GM12891 (cell line): ENCODE measurements around the gene MAPK8IP1.

Source experiments
- DNase-seq: peaks from one replicate; pipeline ENCODE4 v3.0.0; 2011; ENCODE audit warnings: low spot score; ENCODE audit not compliant: insufficient read length
- FAIRE-seq: peaks from 2 replicates; lab custom pipeline; 2011; peaks lifted over from hg19 to GRCh38; lab: Jason Lieb, UNC
- PAX5 ChIP-seq: IDR thresholded peaks from 2 replicates; pipeline ENCODE4 v1.6.1; 2011; ENCODE audit warnings: low read length, moderate library complexity, mild to moderate bottlenecking; ENCODE audit not compliant: insufficient read depth, severe bottlenecking
- POLR2A ChIP-seq: IDR thresholded peaks from 2 replicates; pipeline ENCODE4 v1.6.1; 2011; ENCODE audit warnings: low read depth, low read length, control low read depth
- POLR2AphosphoS5 ChIP-seq: IDR thresholded peaks from 2 replicates; pipeline ENCODE4 v1.6.1; 2011; ENCODE audit warnings: low read depth, low read length, control low read depth
- POU2F2 ChIP-seq: IDR thresholded peaks from 2 replicates; pipeline ENCODE4 v1.6.1; 2011; ENCODE audit warnings: low read depth, mild to moderate bottlenecking, control low read depth, low read length, moderate library complexity
- SPI1 ChIP-seq: IDR thresholded peaks from 2 replicates; pipeline ENCODE4 v1.6.1; 2011; ENCODE audit warnings: low read depth, low read length, control low read depth
- TAF1 ChIP-seq: IDR thresholded peaks from 2 replicates; pipeline ENCODE4 v1.6.1; 2011; ENCODE audit warnings: low read depth, low read length, control low read depth

Gene MAPK8IP1

DNA sequence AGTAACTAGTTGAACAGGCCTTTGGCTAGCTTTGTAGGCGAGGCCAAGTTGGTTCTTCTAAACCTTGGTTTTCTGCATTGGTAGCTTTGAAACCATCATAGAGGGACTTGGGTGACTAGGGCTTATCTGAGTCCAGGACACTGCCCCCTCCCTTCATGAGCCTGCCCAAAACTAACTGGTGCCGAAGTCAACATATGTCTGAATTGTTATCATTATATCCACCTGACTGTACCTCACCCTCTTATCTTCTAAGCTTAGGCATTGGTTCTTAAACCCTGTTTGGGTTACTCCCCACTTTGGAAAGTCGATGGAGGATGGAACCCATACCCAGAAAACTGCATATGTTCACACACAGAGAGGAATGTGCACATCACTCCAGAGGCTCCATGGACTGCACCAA is 7.6 kb upstream of the MAPK8IP1 start:
- FAIRE-seq (no peak), DNase-seq (no peak)
- TF ChIP-seq SPI1 (no peak), POLR2AphosphoS5 (no peak), TAF1 (no peak), POU2F2 (no peak), POLR2A (no peak)

DNA sequence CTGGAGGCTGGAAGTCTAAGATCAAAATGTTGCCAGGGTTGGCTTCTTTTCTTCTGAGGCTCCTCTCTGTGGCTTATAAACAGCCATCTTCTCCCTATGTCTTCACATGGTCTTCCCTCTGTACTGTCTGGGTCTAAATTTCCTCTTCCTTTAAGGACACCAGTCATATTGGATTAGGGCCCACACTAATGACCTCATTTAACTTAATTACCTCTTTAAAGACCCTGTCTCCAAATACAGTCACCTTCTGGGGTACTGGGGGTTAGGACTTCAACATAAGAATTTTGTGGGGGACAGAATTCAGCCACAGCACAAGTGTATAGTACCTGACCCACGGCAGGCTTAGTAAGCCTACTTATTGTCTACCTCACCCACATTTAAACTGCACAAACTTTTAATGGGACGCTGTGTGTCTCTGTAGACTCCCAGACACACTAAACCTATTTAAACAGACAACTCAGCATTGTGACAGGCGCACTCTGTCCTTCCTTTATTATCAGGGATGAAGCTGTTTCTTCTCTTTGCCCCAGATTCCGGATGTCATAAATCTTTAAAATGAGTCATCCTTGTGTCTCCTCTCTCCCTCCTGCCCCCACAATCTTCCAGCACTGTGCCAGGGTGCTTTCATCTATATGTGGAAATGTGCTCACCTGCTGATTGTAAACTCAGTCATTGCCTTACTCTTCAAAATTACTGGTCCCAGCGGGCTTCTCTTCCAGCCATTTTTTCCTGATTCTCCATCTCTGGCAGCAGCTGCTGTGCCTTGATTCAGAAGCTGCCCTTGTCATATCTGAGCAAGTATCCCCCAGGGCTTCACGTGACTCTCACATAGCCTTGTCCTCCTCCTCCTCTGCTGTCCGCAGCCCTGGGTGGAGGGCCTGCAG is 5.4 kb upstream of the MAPK8IP1 start:
- no peak for FAIRE-seq
- DNase-seq: no peak
- TF ChIP-seq PAX5 (no peak), POU2F2 (no peak), POLR2A (no peak), POLR2AphosphoS5 (no peak)

DNA sequence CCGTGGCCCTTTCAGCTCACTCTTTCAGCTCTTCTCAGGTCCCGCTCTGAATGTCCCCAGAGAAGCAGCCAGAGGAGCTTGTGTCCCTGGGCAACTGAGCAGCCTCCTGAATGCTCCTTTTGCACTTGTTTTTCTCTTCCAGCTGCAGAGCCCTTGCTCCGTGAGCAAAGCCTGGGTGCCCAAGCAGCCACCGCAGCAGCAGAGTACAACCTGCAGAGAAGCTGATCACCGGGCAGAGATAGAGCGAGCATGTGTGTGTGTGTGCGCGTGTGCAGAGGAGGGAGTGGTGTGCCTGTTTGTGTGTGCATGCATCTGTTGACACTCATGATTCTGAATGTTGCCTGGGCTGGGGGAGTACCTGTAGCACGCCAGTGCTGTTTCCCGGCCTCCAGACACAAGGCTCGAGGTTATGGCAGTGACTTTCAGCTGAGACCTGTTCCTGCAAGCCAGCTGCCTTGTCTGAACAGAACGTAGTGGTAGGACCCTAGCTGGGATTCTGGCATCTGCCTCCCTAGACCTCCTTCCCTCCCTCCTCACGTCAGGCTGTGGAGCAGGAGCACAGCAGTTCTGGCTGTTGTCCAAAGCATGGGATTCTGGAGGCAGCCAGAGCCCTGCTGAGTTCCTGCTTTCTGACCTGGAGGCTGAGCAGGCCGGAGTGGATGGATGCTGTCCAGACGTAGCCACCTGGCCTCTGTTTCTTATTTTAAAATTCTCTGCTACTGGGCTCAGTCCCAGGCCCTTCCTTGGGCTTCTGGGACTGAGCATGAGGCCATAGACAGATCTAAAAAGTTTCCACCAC is 4.5 kb upstream of the MAPK8IP1 start:
- FAIRE-seq: no peak
- DNase-seq: no peak
- TF ChIP-seq POLR2A (no peak), SPI1 (no peak), TAF1 (no peak), POLR2AphosphoS5 (no peak), PAX5 (no peak), POU2F2 (no peak)

DNA sequence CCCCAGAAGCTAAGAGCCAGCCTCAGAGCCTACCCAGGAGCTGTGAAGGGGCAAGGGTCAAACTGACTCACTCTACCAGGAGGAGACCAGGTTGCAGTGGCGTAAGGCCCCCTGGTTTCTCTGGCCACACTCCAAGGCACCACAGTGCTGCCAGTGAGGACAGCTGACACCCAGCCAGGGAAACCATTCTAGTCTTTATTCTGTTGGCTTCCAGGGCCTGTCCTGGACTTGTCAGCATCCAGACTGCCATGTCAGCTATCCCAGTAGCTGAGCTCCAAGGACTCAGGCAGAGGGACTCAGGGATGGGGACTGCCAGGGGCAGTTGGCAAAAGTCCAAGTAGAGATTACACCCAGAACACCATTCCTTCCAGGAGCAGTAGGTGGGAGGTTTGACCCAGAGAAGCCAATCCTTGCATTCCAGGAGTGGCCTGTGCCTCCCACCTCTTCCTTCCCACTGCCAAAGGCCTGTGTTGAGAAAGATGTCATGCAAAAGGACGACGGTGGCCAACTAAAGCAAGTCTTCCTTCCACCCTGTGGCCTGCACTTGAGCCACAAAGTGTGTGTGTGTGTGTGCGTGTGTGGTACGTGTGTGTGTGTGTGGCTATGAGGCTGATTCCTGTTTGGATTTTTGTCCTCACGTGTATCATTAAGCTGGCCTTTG is 3.6 kb upstream of the MAPK8IP1 start:
- no peak for TF ChIP-seq POLR2A
- TF ChIP-seq SPI1: no peak
- no peak for TF ChIP-seq POU2F2
- TF ChIP-seq PAX5: no peak
- TF ChIP-seq POLR2AphosphoS5: no peak
- no peak for TF ChIP-seq TAF1
- DNase-seq (no peak), FAIRE-seq (no peak)

DNA sequence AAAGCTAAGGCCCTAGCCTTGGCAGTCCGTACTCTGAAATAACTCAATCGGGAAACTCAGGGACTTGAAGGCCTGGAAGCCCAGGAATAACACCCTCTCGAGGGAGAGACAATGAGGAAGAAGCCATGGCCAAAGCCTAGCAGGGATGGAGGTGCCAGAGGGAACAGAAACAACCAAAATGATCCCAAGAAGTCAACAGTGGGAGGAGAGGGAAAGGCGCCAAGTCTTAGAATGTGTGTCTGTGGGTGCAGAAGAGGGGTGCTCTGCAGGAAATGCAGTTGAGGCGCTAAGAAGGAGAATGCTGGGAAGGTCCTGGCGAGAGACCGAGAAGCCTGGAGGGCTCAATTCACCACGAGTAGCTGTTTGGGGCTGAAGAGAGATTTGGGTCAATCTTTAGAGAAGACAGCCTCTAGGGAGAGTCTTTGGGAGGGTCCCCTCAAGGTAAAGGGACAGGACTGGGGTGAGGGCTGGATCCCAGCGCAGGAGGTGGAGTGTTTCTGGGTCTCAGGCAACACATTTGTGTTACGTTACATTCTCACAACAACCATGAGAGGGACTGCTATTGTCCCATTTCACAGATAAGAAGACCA is 760 bp upstream of the MAPK8IP1 start:
- FAIRE-seq (no peak), DNase-seq (no peak)
- TF ChIP-seq TAF1 (no peak), POU2F2 (no peak), PAX5 (no peak)

DNA sequence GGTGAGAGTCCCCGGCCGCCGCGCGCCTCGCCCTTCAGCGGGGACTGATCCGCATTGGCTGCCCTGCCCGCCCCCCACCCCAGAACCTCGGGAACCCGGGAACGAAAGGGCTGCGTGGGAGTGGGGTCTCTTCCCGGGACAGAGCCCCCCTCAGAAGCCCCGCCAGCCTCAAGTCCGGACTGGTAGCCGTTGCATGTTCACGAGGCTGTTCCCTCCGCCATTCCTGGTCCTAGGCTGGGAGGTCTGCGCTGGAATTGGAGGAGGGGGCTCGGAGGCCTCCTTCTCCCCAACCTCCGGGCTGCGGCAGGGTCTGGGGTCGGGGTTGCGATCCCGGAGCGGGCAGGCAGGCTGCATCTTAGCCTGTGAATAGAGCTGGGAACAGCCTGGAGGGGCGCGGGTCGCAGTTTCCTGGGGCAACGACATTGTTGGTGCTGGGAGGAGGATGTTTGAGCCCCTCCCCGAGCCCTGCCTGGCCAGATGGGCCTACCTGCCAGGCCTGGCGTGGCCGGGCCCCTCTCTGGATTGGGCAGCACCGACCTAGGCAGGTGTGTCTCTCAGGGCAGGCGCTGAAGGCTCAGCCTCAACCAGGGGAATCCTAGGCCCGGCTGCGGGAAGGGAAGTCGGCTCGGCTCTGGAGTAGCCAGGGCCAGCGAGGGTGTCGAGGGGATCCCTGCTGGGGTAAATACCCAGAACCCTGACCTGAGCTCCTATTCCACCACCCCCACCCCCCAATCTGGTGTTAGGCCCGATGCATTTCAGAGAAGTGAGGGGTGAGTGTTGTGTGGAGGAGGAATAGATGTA is 670 bp downstream of the MAPK8IP1 start:
- no peak for FAIRE-seq
- no peak for DNase-seq
- no peak for TF ChIP-seq TAF1
- no peak for TF ChIP-seq POLR2AphosphoS5
- no peak for TF ChIP-seq POU2F2
- TF ChIP-seq POLR2A: no peak
- no peak for TF ChIP-seq PAX5
- TF ChIP-seq SPI1: no peak

DNA sequence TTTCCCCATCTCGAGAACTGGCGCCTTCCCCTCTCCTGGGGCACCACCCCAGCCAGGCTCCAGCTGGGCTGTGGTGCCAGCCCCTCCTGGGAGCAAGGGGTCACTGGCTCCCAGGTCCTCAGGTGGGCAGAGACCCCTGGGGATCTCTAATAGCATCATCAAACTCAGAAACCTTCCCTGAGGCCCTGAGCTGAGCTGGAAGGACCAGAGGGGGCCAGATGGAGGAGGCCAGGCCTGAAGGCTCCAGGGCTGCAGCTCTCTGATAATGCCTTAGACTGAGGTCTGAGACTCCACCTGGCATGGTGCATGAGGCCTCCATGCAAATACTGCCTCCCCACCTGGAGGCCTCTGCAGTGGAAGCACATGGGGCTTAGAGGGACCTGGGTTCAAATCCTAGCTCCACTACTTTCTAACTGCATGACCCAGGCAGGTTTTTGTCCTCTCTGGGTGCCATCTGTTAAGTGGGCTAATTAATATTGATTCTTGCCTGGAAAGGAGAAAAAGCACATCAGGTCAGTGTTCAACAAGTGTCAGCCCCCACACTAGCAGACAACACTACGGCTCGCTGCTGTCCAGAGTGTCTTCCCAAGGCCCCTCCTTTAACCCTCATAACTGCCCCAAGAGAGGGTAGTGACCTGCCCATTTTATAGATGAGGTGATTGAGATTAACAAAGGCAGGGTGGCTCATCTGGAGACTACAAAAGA is 1.5 kb downstream of the MAPK8IP1 start:
- FAIRE-seq (no peak), DNase-seq (no peak)
- TF ChIP-seq PAX5 (no peak), POU2F2 (no peak), SPI1 (no peak), POLR2A (no peak), TAF1 (no peak), POLR2AphosphoS5 (no peak)

DNA sequence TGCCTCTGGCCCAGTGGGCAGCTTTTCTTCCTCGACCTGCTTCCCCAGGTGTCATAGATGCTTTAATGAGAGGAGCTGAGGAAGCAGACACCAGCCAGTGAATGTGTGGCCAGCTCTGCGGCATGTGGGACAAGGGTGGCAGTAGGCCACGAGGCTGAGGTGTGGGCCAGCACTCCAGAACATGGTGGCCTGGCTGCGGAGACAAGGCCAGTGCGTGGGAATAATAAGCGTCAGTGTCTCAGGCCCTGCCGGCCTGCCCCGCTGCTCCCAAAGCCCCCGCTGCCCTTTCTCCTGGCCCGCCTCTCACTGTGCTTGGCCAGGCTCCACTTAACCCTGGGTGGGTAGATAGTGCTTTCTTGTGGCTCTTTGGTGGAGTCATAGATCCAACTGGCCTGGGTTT is 2.1 kb downstream of the MAPK8IP1 start:
- DNase-seq (no peak), FAIRE-seq (no peak)
- TF ChIP-seq POLR2A (no peak), POU2F2 (no peak), SPI1 (no peak), PAX5 (no peak), TAF1 (no peak)
